ENCODE measurements around the gene CPLX4. TPM values are rescaled to one million over a fixed set of nuclear protein-coding genes. Genes with fewer than 3 reads are reported as not detected.

CPLX4 gene
- total RNA-seq, 2 experiments from 2014 or later: not detected

DNA sequence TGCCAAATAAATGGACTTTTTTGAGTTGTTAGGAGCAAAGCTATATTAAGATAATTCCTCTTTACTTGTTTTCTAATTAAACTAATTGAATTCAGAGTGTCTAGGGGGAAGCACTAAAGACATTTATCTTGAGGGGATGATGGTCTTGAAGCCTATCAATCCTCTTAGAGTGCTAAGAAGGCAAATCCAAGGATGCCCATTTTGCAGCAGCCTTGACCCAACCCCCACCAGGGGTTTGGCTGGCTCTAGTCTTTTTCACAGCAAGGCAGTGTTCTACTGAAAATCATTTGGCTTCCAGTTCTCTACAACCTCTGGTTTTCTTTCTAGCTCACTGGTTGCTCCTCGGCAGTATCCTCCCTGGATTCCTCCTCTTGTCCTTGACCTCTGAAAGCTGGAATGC lies 38.7 kb downstream of the CPLX4 start:
- intact Hi-C loops (cut with micrococcal nuclease): no loop called here
- no peak overlapping the region for H3K27ac Mint-ChIP-seq
- POLR2A ChIA-PET: interaction anchor here (1.0 kb wide), 1 partner anchor 66 kb away, joined by 3 read pairs; no protein-coding TSS in a partner anchor

DNA sequence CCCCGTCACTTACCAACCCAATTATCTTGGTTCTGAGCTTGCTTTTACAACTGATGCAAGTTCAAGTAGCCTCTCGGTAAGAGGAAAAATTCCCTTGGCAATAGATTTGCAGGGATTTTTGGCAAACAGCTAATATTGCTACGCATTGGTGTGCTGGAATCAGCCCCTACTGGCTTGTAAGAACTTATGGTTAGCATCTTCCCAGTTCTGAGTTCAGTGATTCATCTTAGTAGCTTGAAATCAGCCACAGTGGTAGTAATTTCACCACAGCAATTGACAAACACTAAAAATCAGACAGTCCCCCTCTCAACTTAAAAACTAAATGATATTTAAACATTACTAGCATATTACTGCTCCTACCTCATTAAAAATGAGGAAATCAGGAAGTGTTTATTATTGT lies 39.3 kb downstream of the CPLX4 start:
- ChIA-PET CTCF (interaction anchor here (1.3 kb wide), 1 partner anchor 31 kb away, joined by 3 read pairs; no protein-coding TSS in a partner anchor), POLR2A (interaction anchor here (1.0 kb wide), 1 partner anchor 66 kb away, joined by 3 read pairs; no protein-coding TSS in a partner anchor)
- intact Hi-C loops (cut with micrococcal nuclease): no loop called here
- no peaks in the 10 kb centered on the region for H3K36me3 Mint-ChIP-seq (ENCODE audit: low read depth)
- no peaks in the 10 kb centered on the region for H3K9me3 Mint-ChIP-seq
- H3K27me3 Mint-ChIP-seq: peaks cover 51% of the 10 kb centered on the region
- DNase-seq (no peak), ATAC-seq (no peak)
- H3K4me1 Mint-ChIP-seq (ENCODE audit: low read depth): peaks cover 2% of the 10 kb centered on the region
- H3K27ac Mint-ChIP-seq: no peak overlapping the region
- H3K4me3 Mint-ChIP-seq: no peak overlapping the region
- TF ChIP-seq, protein P1, sequence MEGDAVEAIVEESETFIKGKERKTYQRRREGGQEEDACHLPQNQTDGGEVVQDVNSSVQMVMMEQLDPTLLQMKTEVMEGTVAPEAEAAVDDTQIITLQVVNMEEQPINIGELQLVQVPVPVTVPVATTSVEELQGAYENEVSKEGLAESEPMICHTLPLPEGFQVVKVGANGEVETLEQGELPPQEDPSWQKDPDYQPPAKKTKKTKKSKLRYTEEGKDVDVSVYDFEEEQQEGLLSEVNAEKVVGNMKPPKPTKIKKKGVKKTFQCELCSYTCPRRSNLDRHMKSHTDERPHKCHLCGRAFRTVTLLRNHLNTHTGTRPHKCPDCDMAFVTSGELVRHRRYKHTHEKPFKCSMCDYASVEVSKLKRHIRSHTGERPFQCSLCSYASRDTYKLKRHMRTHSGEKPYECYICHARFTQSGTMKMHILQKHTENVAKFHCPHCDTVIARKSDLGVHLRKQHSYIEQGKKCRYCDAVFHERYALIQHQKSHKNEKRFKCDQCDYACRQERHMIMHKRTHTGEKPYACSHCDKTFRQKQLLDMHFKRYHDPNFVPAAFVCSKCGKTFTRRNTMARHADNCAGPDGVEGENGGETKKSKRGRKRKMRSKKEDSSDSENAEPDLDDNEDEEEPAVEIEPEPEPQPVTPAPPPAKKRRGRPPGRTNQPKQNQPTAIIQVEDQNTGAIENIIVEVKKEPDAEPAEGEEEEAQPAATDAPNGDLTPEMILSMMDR (IDR thresholded peaks at IDR 0.05): no peak

More for the DNA sequence above, 38.7 kb downstream of the CPLX4 start:
- DNase-seq (no peak), ATAC-seq (no peak)
- CTCF ChIA-PET: interaction anchor here (0.8 to 1.3 kb wide), 2 partner anchors 31 to 89 kb away, joined by 3 read pairs; no protein-coding TSS in a partner anchor
- peaks cover 48% of the 10 kb centered on the region for H3K27me3 Mint-ChIP-seq
- no peaks in the 10 kb centered on the region for H3K9me3 Mint-ChIP-seq
- TF ChIP-seq, protein P1 (IDR thresholded peaks at IDR 0.05): no peak
- peaks cover under 1% of the 10 kb centered on the region for H3K4me1 Mint-ChIP-seq (ENCODE audit: low read depth)
- no peak overlapping the region for H3K4me3 Mint-ChIP-seq
- no peaks in the 10 kb centered on the region for H3K36me3 Mint-ChIP-seq (ENCODE audit: low read depth)

DNA sequence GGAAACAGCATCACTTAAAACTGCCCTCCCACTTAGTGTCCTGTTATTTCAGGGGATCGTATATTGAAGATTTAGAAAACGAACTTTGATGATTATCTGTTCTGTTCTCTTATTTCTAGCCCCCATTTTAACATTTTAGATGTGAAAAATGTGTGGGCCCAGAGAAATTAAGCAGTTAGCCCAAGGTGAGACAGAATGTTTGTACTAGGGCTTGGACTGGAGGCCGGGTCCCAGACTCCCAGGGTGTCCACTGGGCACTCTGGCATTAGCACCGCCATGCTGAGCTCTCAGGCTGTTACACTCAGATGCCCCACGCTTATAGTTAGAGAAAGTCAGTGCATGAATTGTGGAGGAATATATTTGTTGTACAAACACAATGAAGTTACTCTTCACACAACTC lies 39.7 kb downstream of the CPLX4 start:
- no peak overlapping the region for H3K4me3 Mint-ChIP-seq
- DNase-seq: no peak
- no peaks in the 10 kb centered on the region for H3K9me3 Mint-ChIP-seq
- ATAC-seq: no peak
- H3K27me3 Mint-ChIP-seq: peaks cover 53% of the 10 kb centered on the region
- H3K36me3 Mint-ChIP-seq (ENCODE audit: low read depth): no peaks in the 10 kb centered on the region
- POLR2A ChIA-PET: interaction anchor here (1.0 kb wide), 1 partner anchor 67 kb away, joined by 3 read pairs; no protein-coding TSS in a partner anchor
- CTCF ChIA-PET: interaction anchor here (1.3 kb wide), 1 partner anchor 30 kb away, joined by 3 read pairs; no protein-coding TSS in a partner anchor
- peaks cover 3% of the 10 kb centered on the region for H3K4me1 Mint-ChIP-seq (ENCODE audit: low read depth)
- intact Hi-C loops (cut with micrococcal nuclease): no loop called here
- TF ChIP-seq, protein P1 (IDR thresholded peaks at IDR 0.05): no peak
- no peak overlapping the region for H3K27ac Mint-ChIP-seq

DNA sequence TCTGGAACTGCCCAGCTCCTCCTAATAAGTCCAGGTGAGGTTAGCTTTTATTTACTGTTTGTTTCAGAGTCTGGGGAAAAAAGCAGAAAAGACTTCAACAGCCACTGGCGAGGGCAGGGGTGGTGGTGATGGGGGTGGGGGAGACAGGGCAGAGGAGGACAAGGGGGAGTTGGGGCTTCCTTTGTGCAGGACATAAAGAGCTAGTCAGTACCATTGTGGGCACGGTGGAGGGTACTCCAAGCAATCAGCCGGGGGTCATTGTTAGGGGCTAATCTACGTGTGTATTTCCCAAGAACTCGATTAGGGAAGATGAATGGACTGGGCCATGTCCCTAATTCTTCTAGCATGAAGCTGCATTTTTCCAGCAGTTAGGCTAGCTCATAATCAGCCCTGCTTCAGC lies 42.4 kb downstream of the CPLX4 start:
- TF ChIP-seq, protein P1 (IDR thresholded peaks at IDR 0.05): no peak
- no peaks in the 10 kb centered on the region for H3K36me3 Mint-ChIP-seq (ENCODE audit: low read depth)
- H3K27ac Mint-ChIP-seq: no peak overlapping the region
- peaks cover 10% of the 10 kb centered on the region for H3K4me1 Mint-ChIP-seq (ENCODE audit: low read depth)
- intact Hi-C loops (cut with micrococcal nuclease): no loop called here
- ChIA-PET POLR2A (interaction anchor here (1.0 kb wide), 1 partner anchor 35 kb away, joined by 3 read pairs; no protein-coding TSS in a partner anchor), CTCF (interaction anchor here (0.7 to 1.8 kb wide), 5 partner anchors 10 to 127 kb away, joined by 3 to 7 read pairs (median 4); no protein-coding TSS in a partner anchor)
- no peaks in the 10 kb centered on the region for H3K9me3 Mint-ChIP-seq
- peaks cover 61% of the 10 kb centered on the region for H3K27me3 Mint-ChIP-seq
- no peak for ATAC-seq
- DNase-seq: no peak
- no peak overlapping the region for H3K4me3 Mint-ChIP-seq

DNA sequence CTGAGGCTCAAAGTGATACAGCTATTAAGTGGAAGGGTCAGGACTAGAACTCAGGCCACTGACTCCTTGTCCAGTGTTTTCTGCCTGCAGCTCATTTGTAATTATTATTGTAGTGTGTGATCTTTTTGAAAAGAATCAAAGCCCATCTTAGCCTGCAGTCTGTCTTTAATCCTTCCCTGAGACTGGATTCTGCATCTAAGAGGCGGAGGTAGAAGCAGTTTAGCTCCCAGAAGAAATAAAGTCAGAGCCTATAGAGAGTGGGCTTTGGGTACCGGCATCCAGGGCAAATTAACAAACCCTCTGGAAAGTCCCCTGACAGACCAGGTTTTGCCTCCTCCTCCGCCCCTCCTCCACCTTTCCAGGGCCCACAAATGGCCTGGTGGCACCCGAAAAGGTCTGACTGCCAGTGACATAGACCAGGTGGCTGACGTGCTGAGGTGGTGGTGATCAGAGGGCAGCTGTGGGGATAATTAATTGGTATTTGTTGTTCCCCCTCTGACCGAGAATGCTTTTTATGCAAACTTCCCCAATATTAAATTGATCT lies 43.0 kb downstream of the CPLX4 start:
- peaks cover 10% of the 10 kb centered on the region for H3K4me1 Mint-ChIP-seq (ENCODE audit: low read depth)
- DNase-seq: no peak
- H3K27ac Mint-ChIP-seq: no peak overlapping the region
- ChIA-PET POLR2A (no interaction called here), CTCF (interaction anchor here (0.7 to 1.8 kb wide), 5 partner anchors 9 to 128 kb away, joined by 3 to 6 read pairs (median 4); no protein-coding TSS in a partner anchor)
- ATAC-seq: no peak
- TF ChIP-seq, protein P1 (IDR thresholded peaks at IDR 0.05): no peak
- H3K36me3 Mint-ChIP-seq (ENCODE audit: low read depth): no peaks in the 10 kb centered on the region
- H3K4me3 Mint-ChIP-seq: no peak overlapping the region
- intact Hi-C loops (cut with micrococcal nuclease): no loop called here
- H3K9me3 Mint-ChIP-seq: no peaks in the 10 kb centered on the region
- H3K27me3 Mint-ChIP-seq: peaks cover 65% of the 10 kb centered on the region

Data from activated CD8-positive, alpha-beta T cell treated with anti-CD3 and anti-CD28 coated beads for 36 hours (primary cell).